PC-3 (cell line): ENCODE measurements around the gene R3HDML.

ENCODE experiments used
- CTCF ChIP-seq: fragments of 300-600 bp; sonication (generic); conservative IDR thresholded peaks from 2 replicates; pipeline ENCODE4 v1.5.1; 2017; ENCODE audit warnings: antibody characterized with exemption, low read depth, mild to moderate bottlenecking, low read length
- EZH2 ChIP-seq: fragments of 300-600 bp; sonication (generic); IDR thresholded peaks from one replicate; pipeline ENCODE4 v1.6.1; 2017; ENCODE audit warnings: antibody characterized with exemption, mild to moderate bottlenecking, low read length; ENCODE audit not compliant: unreplicated experiment
- EZH2phosphoT487 ChIP-seq: fragments of 300-600 bp; sonication (generic); IDR thresholded peaks from 2 replicates; pipeline ENCODE4 v1.6.1; 2018; ENCODE audit warnings: mild to moderate bottlenecking, antibody characterized with exemption, low read length, borderline replicate concordance

DNA sequence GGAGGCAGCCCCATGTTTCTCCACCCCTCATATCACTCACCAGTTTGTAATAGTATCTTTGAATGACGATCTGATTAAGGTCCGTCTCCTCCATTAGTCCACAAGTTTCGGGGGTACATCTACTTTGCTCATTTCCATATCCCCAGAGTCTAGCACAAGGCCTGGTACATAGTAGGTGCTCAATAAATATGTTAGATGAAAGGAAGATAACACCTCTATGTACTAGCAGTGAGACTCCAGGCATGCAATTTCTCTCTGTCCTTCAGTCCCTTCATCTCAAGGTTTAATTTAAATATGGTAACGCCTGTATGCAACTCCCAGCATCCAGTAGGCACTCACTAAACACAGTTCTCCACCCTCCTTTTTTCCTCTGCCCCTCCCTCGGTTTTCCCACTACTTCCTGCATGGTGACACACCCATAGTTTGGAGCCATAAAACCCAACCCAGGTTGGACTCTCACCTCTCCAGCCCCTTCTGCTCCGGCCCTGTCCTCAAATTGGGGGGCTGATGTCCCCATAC is 18.2 kb downstream of the R3HDML start:
- TF ChIP-seq CTCF: no peak
- TF ChIP-seq EZH2: no peak
- TF ChIP-seq EZH2phosphoT487: no peak
